HUES64 (cell line): ENCODE measurements around the gene PRCD.
"Not testable (repeated sequence)": the region's sequence is repeated elsewhere in the genome, so short reads cannot be mapped to it uniquely, and the experiment has no call there.

Experiments
- H3K27ac ChIP-seq: 2 replicates; pipeline ENCODE4 v1.7.0; 2013; ENCODE audit warnings: low read depth, low read length, inconsistent platforms
- H3K27me3 ChIP-seq: 2 replicates; pipeline ENCODE4 v1.6.1; 2013; ENCODE audit warnings: mild to moderate bottlenecking, low read length; ENCODE audit not compliant: insufficient read depth
- H3K36me3 ChIP-seq: 2 replicates; pipeline ENCODE4 v1.6.1; 2013; ENCODE audit warnings: mild to moderate bottlenecking, low read length; ENCODE audit not compliant: insufficient read depth
- H3K4me1 ChIP-seq: 2 replicates; pipeline ENCODE4 v1.6.1; 2013; ENCODE audit warnings: mild to moderate bottlenecking, low read length, moderate library complexity; ENCODE audit not compliant: insufficient read depth
- H3K4me3 ChIP-seq: 2 replicates; pipeline ENCODE4 v1.5.1; 2013; ENCODE audit warnings: mild to moderate bottlenecking, low read length, moderate library complexity
- H3K9ac ChIP-seq: 2 replicates; pipeline ENCODE4 v1.6.1; 2013; ENCODE audit warnings: mild to moderate bottlenecking, low read depth, low read length
- H3K9me3 ChIP-seq: 2 replicates; pipeline ENCODE4 v1.6.1; 2013; ENCODE audit warnings: low read depth, low read length; ENCODE audit not compliant: insufficient read depth
- WGBS: fragments of 150-250, 120-280 bp; methylation state at CpG from one replicate; pipeline ENCODE4 v1.1.7; 2013; ENCODE audit warnings: missing lambda C conversion rate; 5-methylcytosine and 5-hydroxymethylcytosine counted together

Gene PRCD

GRCh38 chr17:76519048-76519966 lies 20.5 kb upstream of the PRCD start:
- H3K4me1 ChIP-seq, result peaks cover 7% of the 10 kb centered on the region
- H3K27ac ChIP-seq, result no peak overlapping the region

DNA sequence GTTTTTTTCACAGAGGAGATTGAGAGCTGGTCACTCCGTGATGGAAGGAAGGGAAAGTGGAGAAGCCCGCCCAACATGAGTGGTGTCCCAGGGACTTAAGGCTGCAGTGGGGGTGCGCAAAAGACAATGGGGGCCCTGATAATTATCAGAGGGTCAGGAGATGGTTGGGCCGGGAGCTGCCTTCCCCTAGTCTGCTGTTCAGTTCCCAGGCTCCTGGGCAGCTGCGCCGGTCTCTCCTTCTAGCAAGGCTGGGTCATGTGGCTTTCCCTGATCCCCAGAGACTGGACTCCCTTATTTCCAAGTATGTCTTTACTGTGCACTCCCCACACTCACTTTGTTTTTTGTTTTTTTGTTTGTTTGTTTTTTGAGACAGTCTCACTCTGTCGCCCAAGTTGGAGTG lies 18.6 kb upstream of the PRCD start:
- Histone ChIP-seq H3K27me3 (peaks cover 6% of the 10 kb centered on the region), H3K9me3 (no peaks in the 10 kb centered on the region), H3K4me1 (peaks cover 7% of the 10 kb centered on the region), H3K27ac (no peak overlapping the region), H3K36me3 (no peaks in the 10 kb centered on the region), H3K4me3 (no peak overlapping the region), H3K9ac (no peak overlapping the region)
- 94% methylated on average over 7 of the region's 7 CpGs for WGBS

More at GRCh38 chr17:76519048-76519966, 20.5 kb upstream of the PRCD start:
- WGBS, result 75% methylated on average over 15 of the region's 15 CpGs
- no peak overlapping the region for H3K9ac ChIP-seq
- no peak overlapping the region for H3K4me3 ChIP-seq
- no peaks in the 10 kb centered on the region for H3K36me3 ChIP-seq
- no peaks in the 10 kb centered on the region for H3K9me3 ChIP-seq
- H3K27me3 ChIP-seq, result peaks cover 6% of the 10 kb centered on the region

- H3K4me3 ChIP-seq, H3K9me3 ChIP-seq, H3K36me3 ChIP-seq, H3K9ac ChIP-seq, H3K27me3 ChIP-seq, H3K27ac ChIP-seq, H3K4me1 ChIP-seq: not testable (repeated sequence)
- 92% methylated on average over 10 of the region's 10 CpGs for WGBS
Measured at GRCh38 chr17:76521683-76522082, 18.2 kb upstream of the PRCD start.

DNA sequence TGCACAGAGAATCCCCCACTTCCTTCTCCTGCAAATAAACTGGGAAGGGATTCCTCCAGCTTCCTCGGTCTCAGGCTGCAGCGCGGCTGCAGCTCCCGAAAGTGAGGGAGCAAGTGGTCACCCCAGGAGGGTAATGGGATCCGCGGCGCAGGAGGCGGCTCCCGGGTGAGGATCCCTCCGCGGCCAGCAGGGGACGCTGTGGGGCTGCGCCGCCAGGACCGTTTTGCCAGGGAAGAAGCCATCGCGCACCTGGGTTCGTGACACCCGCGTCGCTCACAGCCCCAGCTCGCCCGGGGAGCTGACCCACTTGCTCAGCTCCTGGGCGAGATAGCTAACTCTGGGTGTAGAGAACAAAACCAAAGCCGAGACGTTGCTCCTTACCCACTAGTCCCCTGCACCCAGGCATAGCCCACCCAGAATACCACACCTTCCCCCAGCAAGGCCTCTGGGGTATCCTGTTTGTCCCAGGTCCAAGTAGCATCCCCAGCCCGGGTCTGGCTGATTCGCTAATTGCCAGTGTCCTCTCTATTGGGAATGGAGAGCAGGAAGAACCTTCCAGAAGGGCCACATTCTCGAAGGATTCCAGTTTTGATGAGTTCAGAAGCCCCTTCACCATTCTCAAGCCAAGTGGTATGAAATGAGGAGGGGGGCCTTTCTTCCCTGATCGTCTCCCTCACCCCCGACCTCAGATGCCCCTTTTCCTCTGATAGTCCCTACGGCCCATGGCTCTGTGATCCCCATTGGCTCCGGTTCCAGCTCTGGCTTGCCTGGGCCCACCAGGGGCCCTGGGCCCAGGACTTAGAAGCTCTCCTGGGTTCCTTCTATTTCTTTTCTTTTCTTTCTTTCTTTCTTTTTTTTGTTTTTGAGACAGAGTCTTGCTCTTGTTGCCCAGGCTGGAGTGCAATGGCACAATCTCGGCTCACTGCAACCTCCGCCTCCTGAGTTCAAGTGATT lies 16.5 kb upstream of the PRCD start:
- Histone ChIP-seq H3K4me1 (peaks cover 7% of the 10 kb centered on the region), H3K36me3 (no peaks in the 10 kb centered on the region), H3K9me3 (no peaks in the 10 kb centered on the region), H3K9ac (no peak overlapping the region), H3K27me3 (peaks cover 6% of the 10 kb centered on the region), H3K27ac (no peak overlapping the region), H3K4me3 (no peak overlapping the region)
- 22% methylated on average over 34 of the region's 35 CpGs for WGBS

DNA sequence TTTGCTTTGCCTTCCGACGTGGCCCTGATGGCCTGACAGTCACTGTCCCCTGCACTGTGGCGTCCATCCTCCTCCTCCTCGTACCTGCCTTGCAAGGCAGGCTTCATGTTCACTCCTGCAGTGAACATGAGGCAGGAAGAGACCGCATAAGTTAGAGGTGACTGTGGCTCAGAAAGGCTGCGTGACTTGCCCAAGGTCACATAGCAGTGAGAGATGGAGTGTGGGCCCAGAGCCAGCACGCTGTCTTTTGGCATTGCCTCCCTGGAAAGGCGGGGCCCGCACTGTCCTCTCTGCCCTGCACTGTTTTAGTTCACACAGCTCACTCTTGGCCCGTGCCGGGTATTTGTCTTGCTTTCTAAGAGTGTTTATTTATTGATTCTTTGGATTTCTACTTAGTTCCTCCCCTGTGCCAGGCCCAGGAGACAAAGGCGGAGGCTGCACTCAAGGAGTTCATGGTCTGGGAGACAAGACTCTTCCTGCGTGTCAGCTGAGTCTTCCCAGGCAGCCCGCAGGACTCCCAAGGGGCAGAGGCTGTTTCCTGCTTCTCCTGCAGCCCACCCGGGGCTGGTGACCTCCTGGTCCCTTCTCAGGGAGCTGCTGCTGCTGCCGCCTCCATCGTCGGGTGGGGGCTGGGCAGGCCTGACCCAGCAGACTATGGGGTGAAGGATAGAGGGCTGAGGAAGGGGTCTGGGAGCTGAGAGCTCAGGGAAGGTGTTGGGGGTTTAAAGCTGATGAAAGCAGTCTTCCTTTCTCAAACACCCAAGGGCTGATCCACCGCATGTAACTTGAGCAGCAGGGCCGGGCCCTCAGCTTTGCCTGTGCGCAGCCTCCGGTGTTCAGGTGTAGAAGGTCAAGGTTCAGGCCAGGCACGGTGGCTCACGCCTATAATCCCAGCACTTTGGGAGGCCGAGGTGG lies 15.0 kb upstream of the PRCD start:
- no peak overlapping the region for H3K4me3 ChIP-seq
- peaks cover 16% of the 10 kb centered on the region for H3K4me1 ChIP-seq
- H3K9ac ChIP-seq, result no peak overlapping the region
- H3K27me3 ChIP-seq, result peaks cover 6% of the 10 kb centered on the region
- no peaks in the 10 kb centered on the region for H3K36me3 ChIP-seq
- H3K9me3 ChIP-seq, result no peaks in the 10 kb centered on the region
- WGBS, result 85% methylated on average over 25 of the region's 25 CpGs
- no peak overlapping the region for H3K27ac ChIP-seq

DNA sequence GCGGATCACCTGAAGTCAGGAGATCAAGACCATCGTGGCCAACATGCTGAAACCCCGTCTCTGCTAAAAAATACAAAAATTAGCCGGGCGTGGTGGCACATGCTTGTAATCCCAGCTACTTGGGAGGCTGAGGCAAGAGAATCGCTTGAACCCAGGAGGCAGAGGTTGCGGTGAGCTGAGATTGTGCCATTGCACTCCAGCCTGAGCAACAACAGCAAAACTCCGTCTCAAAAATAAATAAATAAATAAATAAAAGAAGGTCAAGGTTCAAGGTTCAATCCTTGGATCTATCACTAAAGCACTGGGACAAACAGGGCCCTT lies 14.4 kb upstream of the PRCD start:
- 83% methylated on average over 7 of the region's 8 CpGs for WGBS
- H3K27me3 ChIP-seq, H3K9me3 ChIP-seq, H3K27ac ChIP-seq, H3K9ac ChIP-seq, H3K36me3 ChIP-seq, H3K4me3 ChIP-seq: not testable (repeated sequence)
- H3K4me1 ChIP-seq, result peaks cover 17% of the 10 kb centered on the region

GRCh38 chr17:76527016-76527415 lies 12.8 kb upstream of the PRCD start:
- H3K36me3 ChIP-seq, H3K9me3 ChIP-seq, H3K9ac ChIP-seq, H3K4me3 ChIP-seq, H3K27me3 ChIP-seq, H3K27ac ChIP-seq: not testable (repeated sequence)
- WGBS, result 81% methylated on average over 9 of the region's 9 CpGs
- H3K4me1 ChIP-seq, result peaks cover 17% of the 10 kb centered on the region

- H3K27me3 ChIP-seq, result peaks cover 6% of the 10 kb centered on the region
- H3K27ac ChIP-seq, result no peak overlapping the region
- no peaks in the 10 kb centered on the region for H3K36me3 ChIP-seq
- H3K9me3 ChIP-seq, result no peaks in the 10 kb centered on the region
- H3K4me1 ChIP-seq, result peaks cover 17% of the 10 kb centered on the region
- H3K9ac ChIP-seq, result no peak overlapping the region
- WGBS, result 23% methylated on average over 22 of the region's 26 CpGs
- H3K4me3 ChIP-seq, result 0 out of 2 replicates have a peak overlapping the region, but pooled peaks have one; percentile 0
Measured at GRCh38 chr17:76527430-76528111, 12.3 kb upstream of the PRCD start.

- Histone ChIP-seq H3K4me1 (peaks cover 14% of the 10 kb centered on the region), H3K9ac (no peak overlapping the region), H3K4me3 (no peak overlapping the region), H3K9me3 (no peaks in the 10 kb centered on the region), H3K27ac (no peak overlapping the region), H3K27me3 (peaks cover 6% of the 10 kb centered on the region), H3K36me3 (no peaks in the 10 kb centered on the region)
- WGBS, result 84% methylated on average over 15 of the region's 15 CpGs
Measured at GRCh38 chr17:76528156-76528527, 11.7 kb upstream of the PRCD start.

- WGBS, result 84% methylated on average over 29 of the region's 31 CpGs
- H3K27ac ChIP-seq, result no peak overlapping the region
- H3K27me3 ChIP-seq, result peaks cover under 1% of the 10 kb centered on the region; the same call in 1 of the 2 replicates
- H3K9ac ChIP-seq, result no peak overlapping the region
- H3K9me3 ChIP-seq, result no peaks in the 10 kb centered on the region
- no peak overlapping the region for H3K4me3 ChIP-seq
- no peaks in the 10 kb centered on the region for H3K36me3 ChIP-seq
- H3K4me1 ChIP-seq, result peaks cover 10% of the 10 kb centered on the region
Measured at GRCh38 chr17:76528528-76529223, 11.2 kb upstream of the PRCD start.
